K562 (cell line): ENCODE measurements around the gene ATP6V0A1.

ENCODE experiments used
- BRF2 ChIP-seq: IDR thresholded peaks from 3 replicates; pipeline ENCODE4 v1.6.1; 2011; ENCODE audit warnings: borderline replicate concordance, mild to moderate bottlenecking; ENCODE audit not compliant: insufficient read length, insufficient read depth
- CREB1 ChIP-seq, 2 experiments: sonication (generic) in 1 of 2; formaldehyde crosslinking in 1 of 2; IDR thresholded peaks; 2 replicates each; pipeline versions ENCODE4 v1.6.1 to v1.8.0; 2012 to 2022; ENCODE audit warnings: inconsistent platforms in 1 of 2, mild to moderate bottlenecking in 1 of 2, missing genetic modification reagents in 1 of 2, moderate library complexity in 1 of 2
- EZH2 ChIP-seq: IDR thresholded peaks from 2 replicates; pipeline ENCODE4 v1.6.1; 2012; ENCODE audit warnings: low read depth, mild to moderate bottlenecking, inconsistent platforms, low read length, borderline replicate concordance
- HNRNPL ChIP-seq: fragments of 200-400 bp; formaldehyde crosslinking; IDR thresholded peaks from 2 replicates; pipeline ENCODE4 v1.6.1; 2017; ENCODE audit warnings: low read depth, mild to moderate bottlenecking, low read length
- LARP7 ChIP-seq: fragments of 450-650 bp; IDR thresholded peaks from 2 replicates; pipeline ENCODE4 v1.6.1; 2016
- POLR2AphosphoS5 ChIP-seq: IDR thresholded peaks from 2 replicates; pipeline ENCODE4 v1.6.1; 2011; ENCODE audit warnings: mild to moderate bottlenecking, low read depth, low read length, moderate library complexity; ENCODE audit not compliant: control insufficient read depth, insufficient read depth
- SIN3A ChIP-seq, 2 experiments: fragments of 150-350 bp in 1 of 2; IDR thresholded peaks; 2 replicates each; pipeline ENCODE4 v1.6.1; 2011 to 2016; ENCODE audit warnings: borderline replicate concordance in 2 of 2, low read depth in 2 of 2, low read length in 2 of 2, mild to moderate bottlenecking in 2 of 2, moderate library complexity in 2 of 2; ENCODE audit not compliant: control insufficient read depth in 1 of 2
- SOX6 ChIP-seq: fragments of 450-650 bp; IDR thresholded peaks from 2 replicates; pipeline ENCODE4 v1.6.1; 2014; ENCODE audit warnings: mild to moderate bottlenecking
- ZNF175 ChIP-seq: fragments of 200-800 bp; sonication (Bioruptor generic); IDR thresholded peaks from 2 replicates; pipeline ENCODE4 v1.6.1; 2016; ENCODE audit warnings: low read depth, mild to moderate bottlenecking, missing genetic modification characterization, missing compliant biosample characterization
- ZNF512 ChIP-seq: IDR thresholded peaks from 2 replicates; pipeline ENCODE4 v1.6.1; 2016; ENCODE audit warnings: missing genetic modification characterization, missing compliant biosample characterization
- ZNF639 ChIP-seq, 2 experiments: fragments of 200-800 bp in 1 of 2; sonication (Bioruptor generic) in 1 of 2; sonication (generic) in 1 of 2; formaldehyde crosslinking in 1 of 2; IDR thresholded peaks in 1 of 2; conservative IDR thresholded peaks in 1 of 2; 2 replicates each; pipeline versions ENCODE4 v1.5.0 to v1.6.1; 2016 to 2020; ENCODE audit warnings: missing compliant biosample characterization in 1 of 2, missing genetic modification characterization in 1 of 2, missing genetic modification reagents in 1 of 2

- TF ChIP-seq SOX6 (no peak), EZH2 (no peak), CREB1 (IDR thresholded peaks at IDR 0.05) (no peak), CREB1 (CRISPR knock-in tag; IDR thresholded peaks at IDR 0.05) (no peak), LARP7 (no peak), BRF2 (no peak), SIN3A (IDR thresholded peaks at IDR 0.05; ENCODE audit: borderline replicate concordance in 2 of 2, control insufficient read depth in 1 of 2, low read depth in 2 of 2, low read length in 2 of 2) (peak; percentile 84 to 93; a peak in 3 of 4 replicates), ZNF639 (CRISPR knock-in tag; conservative IDR thresholded peaks at IDR 0.05 in 1 of 2, IDR thresholded peaks at IDR 0.05 in 1 of 2) (peak in 1 of 2 experiments; percentile 78; a peak in 2 of 4 replicates), POLR2AphosphoS5 (peak; percentile 83), HNRNPL (no peak), ZNF512 (no peak), ZNF175 (CRISPR knock-in tag) (no peak)
These were observed 103.3 kb downstream of the ATP6V0A1 start, which contains the start of gene COASY for GRCh38 chr17:42561897-42562387.
